Neural crest cell (in vitro differentiated cells): ENCODE results near the gene OR3A3. TPM values are rescaled to one million over a fixed set of nuclear protein-coding genes. Genes with fewer than 3 reads are reported as not detected.
"Not testable (repeated sequence)": the region's sequence is repeated elsewhere in the genome, so short reads cannot be mapped to it uniquely, and the experiment has no call there.

ENCODE experiments used
- DNase-seq: peaks from one replicate; pipeline ENCODE4 v3.0.0; 2021; ENCODE audit warnings: low read depth, mixed read lengths, low spot score
- H3K27ac Mint-ChIP-seq: one replicate; pipeline ENCODE4 v1.8.0; 2021; ENCODE audit warnings: mild to moderate bottlenecking, mixed read lengths; ENCODE audit not compliant: unreplicated experiment
- H3K27me3 Mint-ChIP-seq: 2 replicates; pipeline ENCODE4 v1.8.0; 2021; ENCODE audit warnings: low read depth, mild to moderate bottlenecking, mixed read lengths
- H3K36me3 Mint-ChIP-seq: 2 replicates; pipeline ENCODE4 v1.8.0; 2021; ENCODE audit warnings: low read depth, mild to moderate bottlenecking, mixed read lengths
- H3K4me1 Mint-ChIP-seq: 2 replicates; pipeline ENCODE4 v1.8.0; 2021; ENCODE audit warnings: mixed read lengths
- H3K4me3 Mint-ChIP-seq: one replicate; pipeline ENCODE4 v1.8.0; 2021; ENCODE audit warnings: mild to moderate bottlenecking, mixed read lengths
- H3K9me3 Mint-ChIP-seq: 2 replicates; pipeline ENCODE4 v1.8.0; 2021; ENCODE audit warnings: mixed read lengths
- total RNA-seq: library from RNA; stranded (reverse); gene quantifications from 2 replicates; pipeline ENCODE4 v1.2.1, GENCODE V29; 2021
- TF ChIP-seq, protein P1 (sequence below): fragments of 200-600 bp; sonication (generic); conservative IDR thresholded peaks from 2 replicates; pipeline ENCODE4 v1.5.0; 2021; ENCODE audit warnings: antibody characterized with exemption, mild to moderate bottlenecking

The OR3A3 gene
- total RNA-seq, 1 donor from 2014 or later = not detected

DNA sequence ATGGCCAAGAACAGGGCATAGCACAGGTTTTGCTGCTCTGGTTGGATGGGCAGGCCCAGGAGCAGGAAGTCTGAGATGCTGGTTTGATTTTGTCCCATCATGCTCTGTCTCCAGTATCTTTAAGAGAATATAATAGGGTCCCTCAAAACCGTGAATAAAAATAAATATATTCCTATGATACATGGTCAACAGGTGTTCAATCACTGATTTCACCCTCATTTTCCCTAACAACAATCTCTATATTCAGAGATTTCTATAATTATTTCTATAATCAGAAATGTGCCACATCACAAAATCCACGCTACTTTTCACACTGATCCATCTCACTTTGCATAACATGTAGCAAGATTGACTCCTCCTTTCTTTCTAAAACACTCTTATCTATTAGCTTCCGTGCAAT lies 22.6 kb downstream of the OR3A3 start, which contains the start of gene OR1E2:
Gene OR1E2 (minus strand): TSS at position 101 of the 400 bp plus-strand sequence. CDS start 0 bp downstream, at position 101.
- Mint-ChIP-seq H3K36me3 (no peaks in the 10 kb centered on the region), H3K4me3 (no peak within 1 kb of the TSS), H3K27me3 (peaks cover 31% of the 10 kb centered on the region), H3K9me3 (peaks cover 15% of the 10 kb centered on the region), H3K4me1 (no peaks in the 10 kb centered on the region), H3K27ac (no peak within 1 kb of the TSS)
- DNase-seq = no peak
- TF ChIP-seq, protein P1, sequence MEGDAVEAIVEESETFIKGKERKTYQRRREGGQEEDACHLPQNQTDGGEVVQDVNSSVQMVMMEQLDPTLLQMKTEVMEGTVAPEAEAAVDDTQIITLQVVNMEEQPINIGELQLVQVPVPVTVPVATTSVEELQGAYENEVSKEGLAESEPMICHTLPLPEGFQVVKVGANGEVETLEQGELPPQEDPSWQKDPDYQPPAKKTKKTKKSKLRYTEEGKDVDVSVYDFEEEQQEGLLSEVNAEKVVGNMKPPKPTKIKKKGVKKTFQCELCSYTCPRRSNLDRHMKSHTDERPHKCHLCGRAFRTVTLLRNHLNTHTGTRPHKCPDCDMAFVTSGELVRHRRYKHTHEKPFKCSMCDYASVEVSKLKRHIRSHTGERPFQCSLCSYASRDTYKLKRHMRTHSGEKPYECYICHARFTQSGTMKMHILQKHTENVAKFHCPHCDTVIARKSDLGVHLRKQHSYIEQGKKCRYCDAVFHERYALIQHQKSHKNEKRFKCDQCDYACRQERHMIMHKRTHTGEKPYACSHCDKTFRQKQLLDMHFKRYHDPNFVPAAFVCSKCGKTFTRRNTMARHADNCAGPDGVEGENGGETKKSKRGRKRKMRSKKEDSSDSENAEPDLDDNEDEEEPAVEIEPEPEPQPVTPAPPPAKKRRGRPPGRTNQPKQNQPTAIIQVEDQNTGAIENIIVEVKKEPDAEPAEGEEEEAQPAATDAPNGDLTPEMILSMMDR = no peak

- Mint-ChIP-seq H3K9me3 (no peaks in the 10 kb centered on the region), H3K36me3 (no peaks in the 10 kb centered on the region)
Measured at GRCh38 chr17:3438368-3438767, 27.2 kb downstream of the OR3A3 start.

DNA sequence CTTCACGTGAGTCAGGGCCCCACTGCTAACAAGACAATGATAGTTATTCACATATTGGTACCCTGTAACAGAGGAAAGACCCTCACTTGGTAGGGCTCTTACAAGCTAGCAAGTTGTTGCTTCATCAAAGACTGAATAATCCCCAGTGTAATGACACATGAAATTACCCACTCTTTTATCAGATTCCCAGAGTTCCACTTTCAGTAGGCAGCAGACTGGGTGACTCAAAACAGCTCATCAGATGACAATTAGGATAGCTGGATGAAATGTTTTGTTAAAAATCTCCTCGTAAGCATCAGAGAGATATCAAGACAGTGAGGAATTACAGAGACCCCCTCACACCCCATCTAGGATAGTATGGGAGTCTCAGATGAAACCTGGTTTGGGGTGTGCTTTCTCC lies 29.3 kb downstream of the OR3A3 start:
- Mint-ChIP-seq H3K36me3 (no peaks in the 10 kb centered on the region), H3K4me3 (no peak overlapping the region), H3K27ac (no peak overlapping the region)

More at GRCh38 chr17:3438368-3438767, 27.2 kb downstream of the OR3A3 start:
- no peak overlapping the region for H3K27ac Mint-ChIP-seq
- peaks cover 55% of the 10 kb centered on the region for H3K27me3 Mint-ChIP-seq
- TF ChIP-seq, protein P1 = no peak
- no peak for DNase-seq
- H3K4me1 Mint-ChIP-seq = no peaks in the 10 kb centered on the region
- no peak overlapping the region for H3K4me3 Mint-ChIP-seq

GRCh38 chr17:3447625-3448024 lies 36.5 kb downstream of the OR3A3 start:
- TF ChIP-seq, protein P1 = no peak
- peaks cover 3% of the 10 kb centered on the region for H3K9me3 Mint-ChIP-seq
- H3K27ac Mint-ChIP-seq = no peak overlapping the region
- no peaks in the 10 kb centered on the region for H3K4me1 Mint-ChIP-seq
- peaks cover 22% of the 10 kb centered on the region for H3K27me3 Mint-ChIP-seq
- H3K36me3 Mint-ChIP-seq = no peaks in the 10 kb centered on the region
- no peak for DNase-seq
- no peak overlapping the region for H3K4me3 Mint-ChIP-seq

More for the DNA sequence above, 29.3 kb downstream of the OR3A3 start:
- H3K27me3 Mint-ChIP-seq = peaks cover 57% of the 10 kb centered on the region
- TF ChIP-seq, protein P1 = no peak
- H3K9me3 Mint-ChIP-seq = no peaks in the 10 kb centered on the region
- no peaks in the 10 kb centered on the region for H3K4me1 Mint-ChIP-seq
- no peak for DNase-seq

- Mint-ChIP-seq H3K36me3 (no peaks in the 10 kb centered on the region), H3K4me3 (no peak overlapping the region), H3K27me3 (peaks cover 17% of the 10 kb centered on the region), H3K9me3 (peaks cover 3% of the 10 kb centered on the region), H3K4me1 (no peaks in the 10 kb centered on the region), H3K27ac (no peak overlapping the region)
- DNase-seq = no peak
- TF ChIP-seq, protein P1 = no peak
Measured at GRCh38 chr17:3448059-3448665, 37.0 kb downstream of the OR3A3 start.

- not testable (repeated sequence) for H3K36me3 Mint-ChIP-seq, H3K4me3 Mint-ChIP-seq, H3K9me3 Mint-ChIP-seq, H3K4me1 Mint-ChIP-seq, H3K27me3 Mint-ChIP-seq, DNase-seq, H3K27ac Mint-ChIP-seq
Measured at GRCh38 chr17:3466355-3466754, 55.2 kb downstream of the OR3A3 start.
